Neural progenitor cell (in vitro differentiated cells): ENCODE data around the gene HEATR5A.

Experiments
- CTCF ChIP-seq: fragments of 200-600 bp; sonication (generic); IDR thresholded peaks from 2 replicates; pipeline ENCODE4 v1.5.1; 2017; ENCODE audit warnings: antibody characterized with exemption, mild to moderate bottlenecking
- EZH2 ChIP-seq: fragments of 200-600 bp; sonication (generic); IDR thresholded peaks from 2 replicates; pipeline ENCODE4 v1.6.1; 2017; ENCODE audit warnings: antibody characterized with exemption, mild to moderate bottlenecking, moderate library complexity
- EZH2phosphoT487 ChIP-seq: fragments of 200-600 bp; sonication (generic); IDR thresholded peaks from 2 replicates; pipeline ENCODE4 v1.6.1; 2017; ENCODE audit warnings: antibody characterized with exemption

GRCh38 chr14:31466554-31466953, 46.2 kb upstream of the HEATR5A start:
- TF ChIP-seq CTCF (no peak), EZH2phosphoT487 (no peak), EZH2 (no peak)
